T follicular helper cell (primary cell): ENCODE data around the gene BPIFA1.

ENCODE experiments used
- DNase-seq: peaks from one replicate; pipeline ENCODE4 v3.0.0-alpha.2; 2020; ENCODE audit warnings: low read depth
- total RNA-seq, 2 experiments: gene quantifications; one replicate each; lab custom pipeline; 2026; lab: John Stamatoyannopoulos, UW

Gene BPIFA1
- total RNA-seq = 0 reads per million in 2 experiments

GRCh38 chr20:33235696-33236095 lies at the start of gene BPIFA1:
Gene BPIFA1, plus strand, starts transcription at chr20:33235996. Its CDS starts 1,716 bp downstream, at chr20:33237712.
- DNase-seq = no peak

GRCh38 chr20:33187491-33187890 lies 48.3 kb upstream of the BPIFA1 start:
- DNase-seq = no peak

- no peak for DNase-seq
Measured at GRCh38 chr20:33188421-33188820, 47.4 kb upstream of the BPIFA1 start.

DNA sequence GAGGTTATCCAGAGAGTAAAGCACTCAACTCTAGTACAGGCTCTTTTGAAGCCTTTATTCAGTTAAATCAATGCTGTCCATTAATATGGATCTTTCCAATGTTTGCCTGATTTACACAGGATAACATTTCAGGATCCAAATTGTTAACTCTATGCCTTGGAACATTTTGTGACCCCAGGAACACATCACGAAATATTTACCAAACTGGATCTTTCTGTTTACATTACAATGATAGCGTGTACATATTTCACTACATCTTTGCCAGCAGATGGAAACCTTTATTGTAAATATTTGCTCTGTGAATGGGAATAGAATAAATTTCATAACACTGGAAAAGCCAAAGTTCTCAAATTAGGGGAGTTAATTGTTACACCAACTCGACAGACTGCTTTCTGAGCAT lies 44.3 kb upstream of the BPIFA1 start:
- DNase-seq = no peak

- no peak for DNase-seq
Measured at GRCh38 chr20:33191955-33192354, 43.8 kb upstream of the BPIFA1 start.

GRCh38 chr20:33192912-33193501 lies 42.8 kb upstream of the BPIFA1 start:
- no peak for DNase-seq

- DNase-seq = no peak
Measured at GRCh38 chr20:33199026-33199425, 36.8 kb upstream of the BPIFA1 start.

DNA sequence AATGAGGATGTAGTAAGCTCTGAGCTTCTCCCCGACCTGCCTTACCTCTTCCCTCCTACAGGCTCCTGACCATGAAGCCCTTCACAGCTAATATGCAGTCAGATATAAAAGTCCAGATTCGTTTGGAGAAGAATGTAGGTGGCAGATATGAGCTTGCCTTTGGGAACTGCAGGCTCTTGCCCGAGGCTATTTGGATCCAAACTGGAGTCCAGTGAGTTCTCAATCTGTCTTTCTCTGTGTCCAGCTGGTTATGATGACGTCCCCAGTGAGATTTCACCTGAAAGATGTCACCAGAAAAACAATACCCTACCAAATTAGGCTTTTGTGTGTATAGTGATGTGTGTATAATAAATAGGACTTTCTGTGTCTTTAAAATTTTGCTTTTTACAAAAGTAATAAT lies 33.3 kb upstream of the BPIFA1 start:
- no peak for DNase-seq

- DNase-seq = no peak
Measured at GRCh38 chr20:33203444-33203843, 32.4 kb upstream of the BPIFA1 start.

DNA sequence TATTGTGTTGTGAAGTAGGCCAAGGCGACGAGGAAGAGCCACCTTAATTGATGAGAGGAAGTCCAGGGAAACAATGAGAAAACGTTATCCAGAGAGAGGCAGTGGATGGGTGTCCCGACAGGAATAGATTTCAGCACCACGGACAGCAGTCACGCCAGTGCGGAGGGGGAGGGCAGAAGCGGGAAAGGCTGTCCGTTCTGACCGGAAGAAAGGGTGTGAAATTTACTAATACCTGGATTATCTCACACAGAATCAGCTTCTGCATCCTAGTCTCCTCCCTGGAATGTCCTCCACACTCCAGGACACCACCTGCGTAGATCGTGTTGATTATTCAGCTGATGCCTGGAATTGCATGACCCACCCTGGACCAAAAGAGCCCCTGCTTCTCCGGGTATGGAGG lies 26.0 kb upstream of the BPIFA1 start:
- DNase-seq = peak; percentile 5

- DNase-seq = no peak
Measured at GRCh38 chr20:33210371-33210770, 25.4 kb upstream of the BPIFA1 start.

GRCh38 chr20:33211817-33212424 lies 23.9 kb upstream of the BPIFA1 start:
- no peak for DNase-seq

DNA sequence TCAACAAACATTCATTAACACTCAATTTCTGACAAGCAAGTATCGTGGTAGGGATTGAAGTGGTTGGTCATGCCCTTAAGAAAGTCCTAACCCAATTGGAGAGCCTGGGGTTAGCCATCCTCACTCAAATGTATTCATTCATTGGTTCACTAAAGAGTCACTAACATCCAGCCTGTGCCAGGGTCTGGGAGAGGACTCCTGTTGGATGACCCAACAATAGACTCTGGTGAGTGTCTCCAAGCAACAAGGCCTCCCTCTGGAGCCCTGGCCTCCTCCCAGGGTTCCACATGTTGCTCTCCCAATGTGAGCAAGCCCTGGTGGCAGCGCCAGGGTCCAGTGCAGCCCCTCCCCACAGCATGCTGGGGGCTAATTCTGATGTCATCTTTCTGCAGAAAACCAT lies 18.7 kb upstream of the BPIFA1 start, which contains the start of gene BPIFA3:
Gene BPIFA3, plus strand, starts transcription at position 301 of the 400 bp plus-strand sequence. CDS start 185 bp downstream, outside the sequence.
- no peak for DNase-seq

DNA sequence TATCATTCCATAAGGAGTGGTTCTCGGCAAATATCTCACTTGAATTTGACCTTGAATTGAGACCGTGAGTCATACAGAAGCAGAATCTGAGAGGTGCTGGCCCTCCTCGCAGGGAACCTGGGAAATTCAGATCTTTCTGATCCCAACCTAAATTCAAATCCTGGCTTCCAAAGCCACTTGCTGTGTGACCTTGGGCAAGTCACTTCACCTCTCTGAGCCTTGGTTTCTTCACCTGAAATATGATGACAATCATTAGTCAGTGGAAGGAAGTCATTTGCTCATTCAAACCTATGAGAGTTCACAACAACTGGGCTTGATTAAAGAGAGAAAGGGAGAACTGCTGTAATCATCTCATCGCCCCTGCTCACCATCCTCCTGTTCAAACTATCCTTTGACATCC lies 11.4 kb upstream of the BPIFA1 start:
- DNase-seq = no peak

GRCh38 chr20:33229843-33230242 lies 6.0 kb upstream of the BPIFA1 start:
- no peak for DNase-seq

GRCh38 chr20:33231237-33231636 lies 4.6 kb upstream of the BPIFA1 start:
- no peak for DNase-seq

DNA sequence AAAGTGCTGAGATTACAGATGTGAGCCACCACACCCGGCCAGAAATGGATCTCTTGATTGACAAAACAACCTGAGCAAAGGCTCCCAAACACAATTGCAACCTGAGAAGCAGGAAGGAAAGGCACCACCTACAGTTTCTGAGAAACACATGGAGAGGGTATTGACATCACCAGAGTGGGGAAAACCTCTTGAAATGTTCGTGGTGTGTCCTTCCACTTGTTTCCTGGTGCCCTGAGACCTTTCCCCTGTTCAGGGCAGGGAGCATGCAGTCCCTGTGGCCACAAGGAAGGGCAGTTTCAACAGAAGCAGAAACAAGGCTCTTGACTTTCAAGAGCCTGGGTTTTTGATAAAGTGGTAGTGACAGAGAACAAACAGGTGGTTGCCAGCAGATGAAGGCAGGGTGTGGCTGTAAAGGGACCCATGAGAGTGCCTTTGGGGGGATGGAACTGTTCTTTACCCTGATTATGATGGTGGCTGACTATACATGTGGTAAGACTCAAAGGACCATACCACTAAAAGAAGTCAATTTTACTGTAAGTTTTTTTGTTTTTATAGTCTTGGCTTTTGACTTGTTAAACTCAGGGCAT lies 3.2 kb upstream of the BPIFA1 start:
- no peak for DNase-seq

DNA sequence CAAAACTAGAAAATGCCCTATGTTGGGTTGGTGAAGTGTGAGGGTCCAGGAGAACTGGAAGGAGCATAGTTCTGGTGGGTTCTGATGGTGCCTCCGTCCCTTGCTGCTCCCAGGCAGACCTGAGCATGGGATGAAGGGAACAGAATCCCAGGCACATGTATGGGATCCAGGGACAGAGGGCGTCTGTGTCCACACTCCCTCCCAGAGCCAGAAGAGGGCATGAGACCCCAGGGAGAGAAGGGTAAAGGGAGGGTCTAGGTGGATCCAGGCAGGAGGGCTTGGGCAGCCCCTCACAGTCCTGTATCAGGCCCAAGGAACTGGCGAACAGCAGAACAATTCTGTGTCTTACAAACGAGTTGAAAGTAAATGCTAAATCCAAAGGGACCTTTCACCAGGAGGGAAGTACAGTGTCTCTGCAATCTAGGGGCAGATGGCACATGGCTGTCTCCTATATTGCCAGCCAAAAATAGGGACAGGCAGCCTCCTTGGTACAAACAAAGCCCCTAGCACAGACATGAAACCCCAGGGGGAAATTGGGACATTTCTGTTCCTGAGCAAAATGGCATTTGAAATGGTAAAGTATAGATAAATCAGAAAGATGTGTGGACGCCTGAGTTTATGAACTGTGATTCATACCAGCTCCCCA lies 2.5 kb upstream of the BPIFA1 start:
- DNase-seq = no peak

DNA sequence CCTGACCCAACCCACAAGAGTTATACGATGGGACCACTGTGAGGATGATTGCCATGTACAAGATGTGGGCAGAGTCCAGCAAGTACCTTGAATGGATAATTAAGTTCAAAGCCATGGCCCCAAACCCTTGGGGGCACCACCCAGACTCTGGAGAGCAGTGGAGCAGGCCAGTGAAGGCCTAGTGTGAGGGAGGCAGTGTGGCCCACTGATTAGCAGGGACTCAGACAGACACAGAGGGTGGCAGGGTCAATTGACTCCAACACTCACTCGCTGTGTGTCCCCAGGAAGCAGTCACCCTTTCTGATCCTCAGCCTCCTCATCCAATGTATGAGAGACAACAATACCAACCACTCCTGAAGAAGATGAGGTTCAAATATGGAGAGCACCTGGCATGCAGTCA lies 1.7 kb upstream of the BPIFA1 start:
- no peak for DNase-seq

- no peak for DNase-seq
Measured at GRCh38 chr20:33236351-33236750, 555 bp downstream of the BPIFA1 start.

GRCh38 chr20:33237989-33238388 lies 2.2 kb downstream of the BPIFA1 start:
- DNase-seq = no peak

DNA sequence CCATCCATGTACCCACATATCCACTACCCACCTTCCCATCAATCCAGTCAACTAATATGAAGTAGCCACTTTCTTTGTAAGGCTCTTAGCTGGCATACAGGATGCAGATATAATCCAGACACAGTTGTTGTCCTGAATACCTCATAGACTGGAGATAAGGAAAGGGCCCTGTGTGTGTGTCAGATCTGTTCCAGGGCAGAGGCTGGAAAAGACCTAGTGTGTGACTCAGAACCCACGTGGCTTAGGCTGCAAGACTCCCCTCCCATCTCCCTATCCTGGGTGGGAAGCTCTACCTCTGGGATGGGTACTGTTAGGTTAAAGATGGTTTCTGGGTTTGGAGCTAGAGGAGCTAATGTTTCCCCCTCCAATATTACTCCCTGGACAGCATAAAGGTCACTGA lies 3.6 kb downstream of the BPIFA1 start:
- no peak for DNase-seq
